H9 (cell line): ENCODE measurements around the gene KIAA0825. TPM values are rescaled to one million over a fixed set of nuclear protein-coding genes. Genes with fewer than 3 reads are reported as not detected.

Experiments used
- DNase-seq: peaks from one replicate; pipeline ENCODE4 v3.0.0-alpha.2; 2017
- H2AFZ ChIP-seq: one replicate; pipeline ENCODE4 v1.6.1; 2013; ENCODE audit warnings: mild to moderate bottlenecking, low read length, control low read depth, moderate library complexity
- H2AK5ac ChIP-seq: 2 replicates; pipeline ENCODE4 v1.6.1; 2013; ENCODE audit warnings: low read length, control low read depth, mixed read lengths; ENCODE audit not compliant: insufficient read length
- H2BK120ac ChIP-seq: one replicate; pipeline ENCODE4 v1.6.1; 2013; ENCODE audit warnings: low read depth, mild to moderate bottlenecking, low read length, control low read depth, inconsistent platforms; ENCODE audit not compliant: poor library complexity, severe bottlenecking
- H2BK12ac ChIP-seq: 2 replicates; pipeline ENCODE4 v1.6.1; 2013; ENCODE audit warnings: low read length, control low read depth, mixed read lengths, low read depth; ENCODE audit not compliant: insufficient read length
- H2BK15ac ChIP-seq: 2 replicates; pipeline ENCODE4 v1.6.1; 2013; ENCODE audit warnings: low read depth, low read length, control low read depth
- H2BK20ac ChIP-seq: one replicate; pipeline ENCODE4 v1.6.1; 2013; ENCODE audit warnings: low read depth, mild to moderate bottlenecking, low read length, control low read depth, inconsistent platforms; ENCODE audit not compliant: poor library complexity, severe bottlenecking
- H2BK5ac ChIP-seq: 2 replicates; pipeline ENCODE4 v1.6.1; 2013; ENCODE audit warnings: low read length, control low read depth, mixed read lengths; ENCODE audit not compliant: insufficient read length
- H3K14ac ChIP-seq: 2 replicates; pipeline ENCODE4 v1.6.1; 2013; ENCODE audit warnings: low read length, control low read depth; ENCODE audit not compliant: insufficient read depth
- H3K18ac ChIP-seq: 2 replicates; pipeline ENCODE4 v1.6.1; 2013; ENCODE audit warnings: low read depth, mild to moderate bottlenecking, mixed read lengths, low read length, control low read depth; ENCODE audit not compliant: insufficient read length
- H3K23ac ChIP-seq: 2 replicates; pipeline ENCODE4 v1.6.1; 2013; ENCODE audit warnings: low read length, control low read depth, mixed read lengths, low read depth; ENCODE audit not compliant: insufficient read length
- H3K23me2 ChIP-seq: 2 replicates; pipeline ENCODE4 v1.6.1; 2013; ENCODE audit warnings: low read depth, mild to moderate bottlenecking, mixed read lengths, low read length, control low read depth; ENCODE audit not compliant: insufficient read length, poor library complexity, severe bottlenecking
- H3K27ac ChIP-seq: 2 replicates; pipeline ENCODE4 v1.5.1; 2013; ENCODE audit warnings: low read length, control low read depth, mixed read lengths, low read depth; ENCODE audit not compliant: insufficient read length
- H3K27me3 ChIP-seq: 2 replicates; pipeline ENCODE4 v1.6.1; 2013; ENCODE audit warnings: low read length, control low read depth, inconsistent platforms; ENCODE audit not compliant: insufficient read depth
- H3K4ac ChIP-seq: 2 replicates; pipeline ENCODE4 v1.6.1; 2013; ENCODE audit warnings: low read depth, mild to moderate bottlenecking, control low read depth, inconsistent platforms, low read length, moderate library complexity
- H3K4me1 ChIP-seq: 2 replicates; pipeline ENCODE4 v1.6.1; 2013; ENCODE audit warnings: low read length, control low read depth, inconsistent platforms; ENCODE audit not compliant: insufficient read depth
- H3K4me2 ChIP-seq: 2 replicates; pipeline ENCODE4 v1.6.1; 2013; ENCODE audit warnings: low read length, control low read depth, mixed read lengths; ENCODE audit not compliant: insufficient read length, insufficient read depth
- H3K56ac ChIP-seq: 2 replicates; pipeline ENCODE4 v1.6.1; 2013; ENCODE audit warnings: low read depth, mild to moderate bottlenecking, mixed read lengths, low read length, control low read depth; ENCODE audit not compliant: insufficient read length
- H3K79me1 ChIP-seq: 2 replicates; pipeline ENCODE4 v1.6.1; 2013; ENCODE audit warnings: low read depth, mild to moderate bottlenecking, moderate library complexity, low read length, control low read depth, inconsistent platforms; ENCODE audit not compliant: insufficient read depth, poor library complexity, severe bottlenecking
- H3K79me2 ChIP-seq: 2 replicates; pipeline ENCODE4 v1.6.1; 2013; ENCODE audit warnings: low read length, control low read depth, inconsistent platforms; ENCODE audit not compliant: insufficient read depth
- H3K9ac ChIP-seq: 2 replicates; pipeline ENCODE4 v1.6.1; 2013; ENCODE audit warnings: low read length, control low read depth, mixed read lengths; ENCODE audit not compliant: insufficient read length; ENCODE audit errors: extremely low read depth
- H3K9me3 ChIP-seq: one replicate; pipeline ENCODE4 v1.6.1; 2013; ENCODE audit warnings: low read depth, low read length, inconsistent platforms; ENCODE audit not compliant: control insufficient read depth
- H3T11ph ChIP-seq: one replicate; pipeline ENCODE4 v1.6.1; 2013; ENCODE audit warnings: mild to moderate bottlenecking, low read length, control low read depth, inconsistent platforms
- H4K20me1 ChIP-seq: one replicate; pipeline ENCODE4 v1.6.1; 2013; ENCODE audit not compliant: control insufficient read depth, insufficient read length, insufficient read depth
- H4K5ac ChIP-seq: 2 replicates; pipeline ENCODE4 v1.6.1; 2013; ENCODE audit warnings: low read depth, mild to moderate bottlenecking, mixed read lengths, low read length, control low read depth; ENCODE audit not compliant: insufficient read length
- H4K8ac ChIP-seq: replicated peaks from 2 replicates; pipeline ENCODE4 v1.6.1; 2013; ENCODE audit warnings: low read length, control low read depth, mixed read lengths, low read depth; ENCODE audit not compliant: insufficient read length
- H4K91ac ChIP-seq: 2 replicates; pipeline ENCODE4 v1.6.1; 2013; ENCODE audit warnings: low read depth, mild to moderate bottlenecking, moderate library complexity, mixed read lengths, low read length, control low read depth; ENCODE audit not compliant: insufficient read length
- H3K27ac Mint-ChIP-seq, 3 experiments: 2 replicates in 2 of 3; 3 replicates in 1 of 3; pipeline ENCODE4 v1.8.0; 2020 to 2021; ENCODE audit warnings: mixed read lengths in 3 of 3, mild to moderate bottlenecking in 1 of 3, moderate library complexity in 1 of 3
- H3K27me3 Mint-ChIP-seq: 2 replicates; pipeline ENCODE4 v1.8.0; 2021; ENCODE audit warnings: low read depth, mild to moderate bottlenecking, moderate library complexity, mixed read lengths
- H3K36me3 Mint-ChIP-seq, 3 experiments: 2 replicates in 2 of 3; 3 replicates in 1 of 3; pipeline ENCODE4 v1.8.0; 2020 to 2021; ENCODE audit warnings: low read depth in 3 of 3, mixed read lengths in 3 of 3; ENCODE audit not compliant: insufficient read depth in 1 of 3
- H3K4me1 Mint-ChIP-seq, 2 experiments: 2 replicates each; pipeline ENCODE4 v1.8.0; 2020; ENCODE audit warnings: mixed read lengths in 2 of 2
- H3K4me3 Mint-ChIP-seq, 2 experiments: 2 replicates in 1 of 2; 3 replicates in 1 of 2; pipeline ENCODE4 v1.8.0; 2020 to 2021; ENCODE audit warnings: mild to moderate bottlenecking in 2 of 2, mixed read lengths in 2 of 2, moderate library complexity in 1 of 2
- H3K9me3 Mint-ChIP-seq, 2 experiments: 2 replicates in 1 of 2; 3 replicates in 1 of 2; pipeline ENCODE4 v1.8.0; 2020; ENCODE audit warnings: mild to moderate bottlenecking in 2 of 2, mixed read lengths in 2 of 2, moderate library complexity in 1 of 2
- CTCF ChIP-seq: fragments of 200-600 bp; sonication (generic); conservative IDR thresholded peaks from 3 replicates; pipeline ENCODE4 v1.8.0; 2021; ENCODE audit warnings: antibody characterized with exemption, mild to moderate bottlenecking
- WGBS: extraction: QIAGEN DNeasy Blood & Tissue Kit; methylation state at CpG from one replicate; pipeline ENCODE4 v1.1.7; 2013; ENCODE audit warnings: missing lambda C conversion rate, low lambda C conversion rate, mixed read lengths; ENCODE audit not compliant: insufficient read length; ENCODE audit errors: extremely low coverage; 5-methylcytosine and 5-hydroxymethylcytosine counted together
- total RNA-seq: library from RNA; stranded (reverse); gene quantifications from 2 replicates; pipeline ENCODE4 v1.2.1, GENCODE V29; 2021

Gene KIAA0825
- total RNA-seq, 1 experiment from 2014 or later, result 1.8 TPM

DNA sequence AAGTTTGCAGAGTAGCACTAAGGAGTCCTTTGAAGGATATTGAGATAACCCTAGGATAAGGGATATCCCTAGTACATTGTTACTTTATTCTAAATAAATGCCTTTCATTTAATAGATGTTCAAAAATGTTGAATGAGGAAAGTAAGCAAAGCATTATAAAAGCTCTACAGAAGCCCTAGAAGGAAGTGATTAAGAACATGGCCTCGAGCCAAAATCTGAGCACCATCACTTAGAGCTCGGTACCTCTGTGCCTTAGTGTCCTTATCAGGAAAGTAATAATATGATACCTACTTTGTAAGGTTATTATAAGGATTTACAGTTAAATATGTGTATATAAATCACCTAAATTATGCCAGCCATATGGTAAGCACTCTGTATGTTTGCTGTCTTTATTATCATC lies 242.6 kb downstream of the KIAA0825 start:
- no peak overlapping the region for H3K9ac ChIP-seq
- H4K5ac ChIP-seq, result no peak overlapping the region
- Mint-ChIP-seq H3K4me1 (peaks cover 30 to 37% of the 10 kb centered on the region in 2 experiments), H3K4me3 (no peak overlapping the region), H3K27me3 (no peaks in the 10 kb centered on the region), H3K9me3 (peaks cover 0 to 8% of the 10 kb centered on the region in 2 experiments; a peak in 2 of 5 replicates), H3K36me3 (peaks cover 0 to 6% (median 5%) of the 10 kb centered on the region in 3 experiments; a peak in 4 of 7 replicates), H3K27ac (no peak overlapping the region)
- no peak for DNase-seq
- no peak overlapping the region for H2BK20ac ChIP-seq
- H3K56ac ChIP-seq, result no peak overlapping the region
- H3K4me2 ChIP-seq, result no peak overlapping the region
- no peak overlapping the region for H2AFZ ChIP-seq
- H2AK5ac ChIP-seq, result no peak overlapping the region
- no peaks in the 10 kb centered on the region for H3K79me1 ChIP-seq
- H4K20me1 ChIP-seq, result no peaks in the 10 kb centered on the region
- H3K79me2 ChIP-seq, result no peaks in the 10 kb centered on the region
- no peak for TF ChIP-seq CTCF
- no peak overlapping the region for H3K4ac ChIP-seq
- WGBS, result no CpG with 5 or more reads among the region's 2 CpGs
- no peak overlapping the region for H2BK15ac ChIP-seq
- H2BK12ac ChIP-seq, result no peak overlapping the region
- no peaks in the 10 kb centered on the region; the same call in 1 of the 2 replicates for H3K4me1 ChIP-seq
- no peak overlapping the region for H2BK120ac ChIP-seq
- H4K8ac ChIP-seq, result no peak overlapping the region
- H3K9me3 ChIP-seq, result no peaks in the 10 kb centered on the region
- H4K91ac ChIP-seq, result no peak overlapping the region
- H3K23me2 ChIP-seq, result no peaks in the 10 kb centered on the region
- H3T11ph ChIP-seq, result no peak overlapping the region
- no peak overlapping the region for H3K27ac ChIP-seq
- no peak overlapping the region for H2BK5ac ChIP-seq
- no peak overlapping the region for H3K14ac ChIP-seq
- H3K23ac ChIP-seq, result no peak overlapping the region
- H3K18ac ChIP-seq, result no peak overlapping the region
- H3K27me3 ChIP-seq, result no peaks in the 10 kb centered on the region
